NCI-H187 treated with DMSO at 0.1 percent for 48 hours (cell line): ENCODE results near the gene APOBEC3C.
"Not testable (repeated sequence)": the region's sequence is repeated elsewhere in the genome, so short reads cannot be mapped to it uniquely, and the experiment has no call there.

Experiments
- DNase-seq: peaks from one replicate; lab custom pipeline; 2025; lab: John Stamatoyannopoulos, UW

APOBEC3C gene

DNA sequence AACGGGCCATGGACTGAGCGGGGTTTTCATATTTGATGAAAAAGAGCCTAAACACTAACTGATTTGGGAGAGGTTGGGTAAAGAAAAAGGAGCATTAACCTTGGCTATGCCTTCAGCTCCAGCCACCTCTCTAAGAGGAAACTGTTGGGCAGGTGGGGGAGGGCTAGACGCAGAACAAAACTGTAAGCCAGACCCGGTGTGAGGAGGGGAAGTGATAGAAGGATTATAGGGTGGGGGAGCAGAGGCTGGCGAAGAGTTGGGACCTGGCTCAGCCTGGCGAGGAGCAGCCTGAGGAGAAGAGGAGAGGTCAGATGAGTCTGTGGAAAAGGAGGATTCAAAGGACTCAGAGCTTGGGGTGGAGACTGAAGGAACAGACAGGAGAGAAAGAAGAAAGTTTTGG, 47.2 kb downstream of the APOBEC3C start:
- not testable (repeated sequence) for DNase-seq

DNA sequence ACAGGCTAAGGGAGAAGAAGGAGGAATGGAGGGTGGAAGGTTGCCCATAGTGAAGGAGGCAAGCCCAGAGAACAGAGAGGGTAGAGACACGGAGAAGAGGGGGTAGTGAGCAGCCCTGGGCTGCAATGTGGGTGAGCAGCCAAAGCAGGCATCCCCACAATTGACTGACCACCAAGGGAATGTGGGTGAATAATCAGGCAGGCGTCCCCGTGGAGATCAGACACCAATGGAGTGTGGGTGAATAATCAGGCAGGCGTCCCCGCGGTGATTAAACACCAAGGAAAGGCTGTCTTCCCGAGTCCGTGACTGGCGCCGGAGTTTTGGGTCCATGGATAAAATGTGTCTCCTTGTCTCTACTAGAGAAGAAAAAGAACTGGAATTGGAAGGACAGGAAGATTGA, 47.9 kb downstream of the APOBEC3C start:
- not testable (repeated sequence) for DNase-seq

DNA sequence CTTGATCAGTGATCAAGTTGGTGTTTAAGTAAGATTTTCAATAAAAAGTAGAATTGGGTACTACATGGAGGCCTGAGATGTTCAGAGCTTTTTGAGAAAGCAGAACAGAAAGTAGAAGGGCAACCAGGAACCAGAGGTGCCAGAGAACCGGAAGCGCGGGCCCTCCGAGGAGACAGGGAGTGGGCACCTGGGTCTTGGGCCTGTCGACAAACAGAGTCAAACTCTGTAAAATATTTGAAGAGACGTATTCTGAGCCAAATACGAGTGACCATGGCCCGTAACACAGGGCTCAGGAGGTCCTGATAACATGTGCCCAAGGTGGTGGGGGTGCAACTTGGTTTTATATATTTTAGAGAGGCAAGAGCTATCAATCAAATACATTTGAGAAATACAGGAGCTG, 49.8 kb downstream of the APOBEC3C start:
- DNase-seq: not testable (repeated sequence)

DNA sequence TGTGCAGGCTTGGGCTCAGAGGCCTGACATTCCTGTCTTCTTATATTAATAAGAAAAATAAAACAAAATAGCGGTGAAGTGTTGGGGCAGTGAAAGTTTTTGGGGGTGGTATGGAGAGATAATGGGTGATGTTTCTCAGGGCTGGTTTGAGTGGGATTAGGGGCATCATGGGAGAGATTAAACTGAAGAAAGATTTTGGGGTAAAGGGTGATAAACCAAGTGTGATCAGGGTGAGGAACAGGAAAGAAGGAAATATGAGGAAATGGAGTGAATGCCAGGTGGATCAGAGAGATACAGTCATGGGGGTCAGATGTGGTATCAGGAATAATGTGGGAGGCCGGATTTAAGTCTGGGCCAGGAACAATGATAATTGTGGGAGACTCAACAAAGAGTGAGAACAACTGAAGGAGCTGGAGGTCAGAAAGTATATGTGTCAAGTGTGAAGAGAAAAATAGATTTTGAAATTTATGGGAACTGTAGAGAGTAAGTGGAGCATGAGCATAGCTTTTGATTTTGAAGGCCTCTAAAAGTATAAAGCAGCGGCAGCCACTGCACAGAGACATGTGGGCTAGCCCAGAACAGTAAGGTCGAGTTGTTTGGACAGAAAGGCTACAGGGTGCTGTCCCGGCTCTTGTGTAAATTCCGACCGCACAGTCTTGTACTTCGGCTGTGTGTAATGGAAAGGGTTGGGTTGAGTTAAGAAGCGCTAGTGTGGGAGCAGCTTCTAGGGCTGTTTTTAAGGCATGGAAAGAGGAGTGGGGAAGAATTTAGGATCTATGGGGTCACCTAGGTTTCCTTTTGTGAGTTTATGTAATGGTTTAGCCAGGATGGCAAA, 52.6 kb downstream of the APOBEC3C start:
- DNase-seq: not testable (repeated sequence)

DNA sequence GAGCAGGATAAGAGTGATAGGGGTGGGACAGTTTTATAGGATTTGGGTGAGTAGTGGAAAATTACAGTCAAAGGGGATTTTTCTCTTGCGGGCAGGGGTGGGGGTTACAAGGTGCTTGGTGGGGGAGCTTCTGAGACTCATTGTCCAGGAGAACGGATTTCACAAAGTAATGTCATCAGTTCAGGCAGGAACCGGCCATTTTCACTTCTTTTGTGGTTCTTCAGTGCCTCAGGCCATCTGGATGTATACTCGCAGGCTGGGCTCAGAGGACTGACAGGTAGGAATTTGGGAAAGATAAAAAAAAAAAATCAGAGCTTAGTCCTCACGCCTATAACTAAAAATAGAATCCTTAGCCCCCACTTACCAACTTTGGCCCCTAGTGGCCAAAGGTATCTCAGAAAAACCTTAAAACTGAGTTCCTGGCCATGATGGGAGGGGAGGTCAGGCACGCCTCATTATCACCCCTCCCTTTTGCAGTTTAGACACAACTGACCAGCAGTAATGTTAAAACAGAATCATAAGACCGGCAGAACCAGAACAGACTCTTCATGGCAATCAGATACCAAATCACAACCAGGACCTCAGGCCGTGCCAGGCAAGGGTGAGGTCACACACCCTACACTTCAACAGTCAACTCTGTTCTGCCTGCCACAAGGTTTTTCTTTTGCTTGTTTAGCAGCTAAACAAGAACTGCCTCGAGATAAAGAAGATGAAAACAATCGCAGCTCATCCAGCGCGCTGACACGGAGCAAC, 54.2 kb downstream of the APOBEC3C start:
- DNase-seq: no peak
